Measurements from ENCODE around the gene CYLC2. TPM values are rescaled to one million over a fixed set of nuclear protein-coding genes. Genes with fewer than 3 reads are reported as not detected.

Gene CYLC2
- total and polyA plus RNA-seq, 2 donors = 0.02 TPM; not detected in 1

GRCh38 chr9:103003689-103004088 is 8.6 kb downstream of the CYLC2 start:
- no peaks in the 10 kb centered on the region for H3K36me3 ChIP-seq (ENCODE audit: control insufficient read depth in 2 of 2, insufficient read depth in 2 of 2, low read length in 1 of 2)
- WGBS = 95% methylated on average over 1 of the region's 1 CpG
- DNase-seq (ENCODE audit: low read depth in 6 of 9, low spot score in 9 of 9) = no peak
- H3K4me1 ChIP-seq (ENCODE audit: control insufficient read depth in 2 of 2, insufficient read depth in 2 of 2, low read length in 2 of 2) = no peaks in the 10 kb centered on the region
- H3K27ac ChIP-seq (ENCODE audit: low read depth in 1 of 2, low read length in 1 of 2) = no peak overlapping the region
- no peak overlapping the region for H3K4me3 ChIP-seq (ENCODE audit: low read length in 2 of 2)
- no peaks in the 10 kb centered on the region for H3K27me3 ChIP-seq (ENCODE audit: control insufficient read depth in 2 of 2, insufficient read depth in 1 of 2, low read length in 1 of 2)
- H3K9me3 ChIP-seq (ENCODE audit: control insufficient read depth in 2 of 2, insufficient read depth in 1 of 2, low read length in 1 of 2) = no peaks in the 10 kb centered on the region

- Histone ChIP-seq H3K9me3 (ENCODE audit: control insufficient read depth in 2 of 2, insufficient read depth in 1 of 2, low read length in 1 of 2) (peaks cover 0 to 1% of the 10 kb centered on the region in 2 donors), H3K36me3 (ENCODE audit: control insufficient read depth in 2 of 2, insufficient read depth in 2 of 2, low read length in 1 of 2) (no peaks in the 10 kb centered on the region), H3K4me1 (ENCODE audit: control insufficient read depth in 2 of 2, insufficient read depth in 2 of 2, low read length in 2 of 2) (no peaks in the 10 kb centered on the region), H3K27ac (ENCODE audit: low read depth in 1 of 2, low read length in 1 of 2) (no peak overlapping the region), H3K27me3 (ENCODE audit: control insufficient read depth in 2 of 2, insufficient read depth in 1 of 2, low read length in 1 of 2) (no peaks in the 10 kb centered on the region), H3K4me3 (ENCODE audit: low read length in 2 of 2) (no peak overlapping the region)
- WGBS = 96% methylated on average over 3 of the region's 3 CpGs
- peak in 1 of 9 donors; percentile 5 for DNase-seq (ENCODE audit: low read depth in 6 of 9, low spot score in 9 of 9)
These were observed 19.1 kb downstream of the CYLC2 start for GRCh38 chr9:103014242-103014641.

GRCh38 chr9:103025796-103026195 is 30.7 kb downstream of the CYLC2 start:
- H3K9me3 ChIP-seq (ENCODE audit: control insufficient read depth in 2 of 2, insufficient read depth in 1 of 2, low read length in 1 of 2) = peaks cover 0 to 3% of the 10 kb centered on the region in 2 donors
- H3K36me3 ChIP-seq (ENCODE audit: control insufficient read depth in 2 of 2, insufficient read depth in 2 of 2, low read length in 1 of 2) = no peaks in the 10 kb centered on the region
- H3K27me3 ChIP-seq (ENCODE audit: control insufficient read depth in 2 of 2, insufficient read depth in 1 of 2, low read length in 1 of 2) = no peaks in the 10 kb centered on the region
- no peak overlapping the region for H3K4me3 ChIP-seq (ENCODE audit: low read length in 2 of 2)
- 90% methylated on average over 2 of the region's 2 CpGs for WGBS
- no peak overlapping the region for H3K27ac ChIP-seq (ENCODE audit: low read depth in 1 of 2, low read length in 1 of 2)
- DNase-seq (ENCODE audit: low read depth in 6 of 9, low spot score in 9 of 9) = no peak
- no peaks in the 10 kb centered on the region for H3K4me1 ChIP-seq (ENCODE audit: control insufficient read depth in 2 of 2, insufficient read depth in 2 of 2, low read length in 2 of 2)

- no peaks in the 10 kb centered on the region for H3K27me3 ChIP-seq (ENCODE audit: control insufficient read depth in 2 of 2, insufficient read depth in 1 of 2, low read length in 1 of 2)
- no peaks in the 10 kb centered on the region for H3K4me1 ChIP-seq (ENCODE audit: control insufficient read depth in 2 of 2, insufficient read depth in 2 of 2, low read length in 2 of 2)
- H3K36me3 ChIP-seq (ENCODE audit: control insufficient read depth in 2 of 2, insufficient read depth in 2 of 2, low read length in 1 of 2) = no peaks in the 10 kb centered on the region
- H3K27ac ChIP-seq (ENCODE audit: low read depth in 1 of 2, low read length in 1 of 2) = no peak overlapping the region
- 86% methylated on average over 4 of the region's 4 CpGs for WGBS
- no peak for DNase-seq (ENCODE audit: low read depth in 6 of 9, low spot score in 9 of 9)
- peaks cover 0 to 6% of the 10 kb centered on the region in 2 donors for H3K9me3 ChIP-seq (ENCODE audit: control insufficient read depth in 2 of 2, insufficient read depth in 1 of 2, low read length in 1 of 2)
- H3K4me3 ChIP-seq (ENCODE audit: low read length in 2 of 2) = no peak overlapping the region
These were observed 42.7 kb downstream of the CYLC2 start for GRCh38 chr9:103037508-103038477.

- Histone ChIP-seq H3K4me1 (ENCODE audit: control insufficient read depth in 2 of 2, insufficient read depth in 2 of 2, low read length in 2 of 2) (no peaks in the 10 kb centered on the region), H3K27ac (ENCODE audit: low read depth in 1 of 2, low read length in 1 of 2) (no peak overlapping the region), H3K36me3 (ENCODE audit: control insufficient read depth in 2 of 2, insufficient read depth in 2 of 2, low read length in 1 of 2) (no peaks in the 10 kb centered on the region), H3K27me3 (ENCODE audit: control insufficient read depth in 2 of 2, insufficient read depth in 1 of 2, low read length in 1 of 2) (no peaks in the 10 kb centered on the region), H3K9me3 (ENCODE audit: control insufficient read depth in 2 of 2, insufficient read depth in 1 of 2, low read length in 1 of 2) (peaks cover 0 to 6% of the 10 kb centered on the region in 2 donors), H3K4me3 (ENCODE audit: low read length in 2 of 2) (no peak overlapping the region)
- no peak for DNase-seq (ENCODE audit: low read depth in 6 of 9, low spot score in 9 of 9)
- 87% methylated on average over 3 of the region's 3 CpGs for WGBS
These were observed 46.8 kb downstream of the CYLC2 start for GRCh38 chr9:103041961-103042360.
